Skeletal muscle satellite cell (primary cell): Measurements from ENCODE around the gene SPNS2.
A peak's percentile ranks its signal among the peaks of the same experiment; 100 is the strongest.

Experiments used
- H3K27me3 ChIP-seq: 2 replicates; pipeline ENCODE4 v1.7.0; 2013; ENCODE audit warnings: low read length; ENCODE audit not compliant: control insufficient read depth, insufficient read depth
- H3K36me3 ChIP-seq: 2 replicates; pipeline ENCODE4 v1.7.0; 2013; ENCODE audit warnings: mild to moderate bottlenecking, control low read depth, low read length; ENCODE audit not compliant: insufficient read depth
- H3K4me1 ChIP-seq: 2 replicates; pipeline ENCODE4 v1.7.0; 2013; ENCODE audit warnings: low read length; ENCODE audit not compliant: control insufficient read depth, insufficient read depth
- H3K4me2 ChIP-seq: 2 replicates; pipeline ENCODE4 v1.7.0; 2013; ENCODE audit warnings: mild to moderate bottlenecking, low read length
- H3K4me3 ChIP-seq: 2 replicates; pipeline ENCODE4 v1.7.0; 2013; ENCODE audit warnings: low read length
- H3K9ac ChIP-seq: 2 replicates; pipeline ENCODE4 v1.7.0; 2013; ENCODE audit warnings: mild to moderate bottlenecking, low read depth, low read length, moderate library complexity
- H3K9me3 ChIP-seq: replicated peaks from 2 replicates; pipeline ENCODE4 v1.7.0; 2013; ENCODE audit warnings: mild to moderate bottlenecking, control low read depth, low read length

The SPNS2 gene

DNA sequence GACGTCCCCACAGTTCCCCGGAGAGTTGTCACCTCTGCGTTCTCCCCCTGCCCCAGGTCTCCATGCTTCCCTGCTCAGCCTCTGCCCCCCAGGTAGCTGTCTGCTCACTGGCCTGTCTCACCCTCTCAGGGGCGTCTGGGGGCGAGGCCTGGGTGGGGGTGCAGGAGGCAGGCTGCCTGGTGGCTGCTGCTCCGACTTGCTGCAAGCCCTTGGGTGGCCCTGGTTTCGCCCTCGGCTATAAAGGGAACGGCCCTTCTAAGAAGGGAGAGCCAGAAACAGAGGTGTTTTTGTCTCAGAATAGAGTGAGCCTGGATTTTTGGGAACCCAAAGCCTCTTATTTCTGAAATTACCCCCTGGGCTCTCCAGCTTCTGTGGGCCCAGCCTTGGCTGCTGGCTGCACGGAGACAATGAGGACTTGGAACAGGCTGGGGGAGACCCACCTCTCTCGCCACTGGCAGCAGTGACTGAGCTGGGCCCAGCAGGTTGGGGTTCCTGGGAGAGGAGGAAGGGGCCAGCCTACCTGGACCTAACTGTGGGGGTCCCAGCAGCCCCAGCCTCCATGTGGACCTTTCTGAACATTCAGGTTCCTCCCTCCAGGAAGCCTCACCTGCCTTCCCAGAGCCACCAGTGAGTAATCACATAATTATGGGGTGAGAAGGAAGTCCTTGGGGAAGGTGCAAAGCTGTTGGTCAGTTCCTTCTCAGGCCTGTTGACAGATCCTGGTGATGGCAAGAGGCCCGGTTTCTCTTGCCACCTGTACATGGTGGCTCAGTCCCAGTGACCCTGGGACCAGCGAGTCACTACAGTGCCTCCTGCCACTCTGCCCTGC is 15.5 kb upstream of the SPNS2 start:
- Histone ChIP-seq H3K4me2 (no peak overlapping the region), H3K9ac (no peak overlapping the region), H3K9me3 (no peaks in the 10 kb centered on the region), H3K36me3 (no peaks in the 10 kb centered on the region), H3K27me3 (peaks cover 47% of the 10 kb centered on the region), H3K4me3 (no peak overlapping the region), H3K4me1 (no peaks in the 10 kb centered on the region)

GRCh38 chr17:4485676-4486646 is 12.7 kb upstream of the SPNS2 start:
- Histone ChIP-seq H3K4me1 (no peaks in the 10 kb centered on the region), H3K36me3 (no peaks in the 10 kb centered on the region), H3K9ac (no peak overlapping the region), H3K27me3 (peaks cover 44% of the 10 kb centered on the region), H3K4me3 (no peak overlapping the region), H3K4me2 (no peak overlapping the region), H3K9me3 (no peaks in the 10 kb centered on the region)

GRCh38 chr17:4487296-4487695 is 11.4 kb upstream of the SPNS2 start:
- Histone ChIP-seq H3K36me3 (no peaks in the 10 kb centered on the region), H3K9me3 (no peaks in the 10 kb centered on the region), H3K4me2 (no peak overlapping the region), H3K4me3 (no peak overlapping the region), H3K9ac (no peak overlapping the region), H3K4me1 (no peaks in the 10 kb centered on the region), H3K27me3 (peaks cover 37% of the 10 kb centered on the region)

DNA sequence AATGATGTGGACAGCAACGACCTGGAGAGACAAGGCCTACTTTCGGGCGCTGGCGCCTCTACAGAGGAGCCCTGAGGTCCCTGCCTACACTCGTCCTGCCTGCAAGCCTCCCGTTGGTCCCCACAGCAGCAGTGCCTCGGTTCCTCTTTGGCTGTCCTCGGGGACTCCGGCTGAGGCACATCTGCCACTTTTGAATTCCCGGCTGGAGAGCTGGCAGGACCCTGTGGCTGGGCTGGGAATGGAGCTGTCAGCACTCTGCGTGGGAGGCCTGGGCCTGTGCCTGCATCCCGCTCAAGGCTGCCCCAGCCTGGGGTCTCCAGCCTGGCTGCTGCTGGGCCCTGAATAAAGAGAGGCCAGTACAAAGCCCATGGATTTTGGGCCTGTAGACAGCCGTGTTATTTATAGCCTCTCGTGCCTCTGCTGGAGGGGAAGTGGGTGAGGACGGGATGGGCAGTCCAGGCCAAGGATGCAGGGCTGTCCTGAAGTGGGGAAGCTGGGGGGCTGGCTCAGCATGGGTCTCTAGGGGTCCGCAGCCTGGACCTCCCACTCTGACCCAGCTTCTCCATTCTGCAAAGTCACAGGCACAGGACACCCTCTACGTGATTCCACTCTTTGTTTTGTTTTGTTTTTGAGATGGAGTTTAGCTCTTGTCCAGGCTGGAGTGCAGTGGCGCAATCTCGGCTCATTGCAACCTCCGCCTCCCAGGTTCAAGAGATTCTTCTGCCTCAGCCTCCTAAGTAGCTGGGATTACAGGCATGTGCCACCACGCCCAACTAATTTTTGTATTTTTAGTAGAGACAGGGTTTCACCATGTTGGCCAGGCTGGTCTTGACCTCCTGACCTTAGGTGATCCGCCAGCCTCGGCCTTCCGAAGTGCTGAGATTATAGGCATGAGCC is 10.6 kb upstream of the SPNS2 start:
- Histone ChIP-seq H3K4me2 (no peak overlapping the region), H3K4me3 (no peak overlapping the region), H3K9ac (no peak overlapping the region), H3K27me3 (peaks cover 30% of the 10 kb centered on the region), H3K36me3 (no peaks in the 10 kb centered on the region), H3K9me3 (no peaks in the 10 kb centered on the region), H3K4me1 (no peaks in the 10 kb centered on the region)

DNA sequence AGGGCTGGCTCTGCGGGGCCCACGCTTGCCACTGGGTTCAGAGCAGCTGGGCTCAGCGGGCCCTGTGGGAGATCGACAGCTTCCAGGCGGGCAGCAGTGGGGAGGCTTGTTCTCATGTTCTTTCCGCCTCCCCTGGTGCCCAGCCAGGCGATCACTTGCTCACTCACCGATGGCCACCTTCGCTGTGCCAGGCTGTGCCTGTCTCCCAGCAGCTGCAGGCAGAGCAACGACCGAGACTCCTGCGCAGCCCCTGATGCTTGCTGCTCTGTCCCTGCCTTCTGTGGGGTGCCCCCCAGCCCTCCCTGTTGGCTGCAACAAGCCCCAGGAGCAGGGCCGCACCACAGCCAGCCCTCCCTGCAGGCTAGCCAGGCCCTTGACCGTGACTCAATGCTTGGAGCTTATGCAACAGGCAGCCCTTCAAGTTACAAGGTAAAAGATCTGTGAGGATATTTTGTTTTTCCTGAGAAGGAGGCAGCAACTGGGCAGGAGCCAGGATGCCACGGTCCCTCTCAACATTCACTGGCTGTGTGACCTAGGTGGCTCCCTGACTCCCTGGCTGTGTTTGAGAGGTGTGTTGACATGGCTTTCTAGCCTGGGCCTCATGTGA is 9.6 kb upstream of the SPNS2 start:
- no peak overlapping the region for H3K4me3 ChIP-seq
- no peak overlapping the region for H3K9ac ChIP-seq
- H3K4me1 ChIP-seq: no peaks in the 10 kb centered on the region

DNA sequence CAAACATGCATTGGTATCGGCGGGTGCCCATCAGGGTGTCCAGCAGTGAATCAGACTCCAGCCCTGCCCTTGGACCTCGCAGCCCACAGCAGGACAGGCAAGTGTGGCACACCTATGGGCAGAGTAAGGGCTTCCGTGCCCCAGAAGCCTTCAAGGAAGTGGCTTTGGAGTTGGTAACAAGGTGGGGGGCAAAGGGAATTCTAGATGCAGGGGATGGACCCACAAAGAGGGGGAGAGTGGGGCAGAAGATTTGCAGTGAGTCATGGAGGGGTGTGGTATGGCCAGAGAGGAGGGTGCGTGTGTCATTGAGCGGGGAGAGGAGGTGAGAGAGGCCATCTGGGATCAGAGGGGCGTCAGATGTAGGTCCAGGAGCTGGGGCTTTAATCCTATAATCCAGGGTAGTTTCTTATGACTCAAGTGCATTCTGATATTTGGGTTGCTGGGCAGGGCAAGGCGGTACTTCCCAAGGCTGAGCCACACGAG is 8.5 kb upstream of the SPNS2 start:
- Histone ChIP-seq H3K4me2 (no peak overlapping the region), H3K4me1 (no peaks in the 10 kb centered on the region), H3K27me3 (peaks cover 23% of the 10 kb centered on the region), H3K4me3 (no peak overlapping the region), H3K9ac (no peak overlapping the region), H3K36me3 (no peaks in the 10 kb centered on the region), H3K9me3 (no peaks in the 10 kb centered on the region)

More for the DNA sequence above, 9.6 kb upstream of the SPNS2 start:
- Histone ChIP-seq H3K4me2 (no peak overlapping the region), H3K9me3 (no peaks in the 10 kb centered on the region), H3K36me3 (no peaks in the 10 kb centered on the region), H3K27me3 (peaks cover 20% of the 10 kb centered on the region)

DNA sequence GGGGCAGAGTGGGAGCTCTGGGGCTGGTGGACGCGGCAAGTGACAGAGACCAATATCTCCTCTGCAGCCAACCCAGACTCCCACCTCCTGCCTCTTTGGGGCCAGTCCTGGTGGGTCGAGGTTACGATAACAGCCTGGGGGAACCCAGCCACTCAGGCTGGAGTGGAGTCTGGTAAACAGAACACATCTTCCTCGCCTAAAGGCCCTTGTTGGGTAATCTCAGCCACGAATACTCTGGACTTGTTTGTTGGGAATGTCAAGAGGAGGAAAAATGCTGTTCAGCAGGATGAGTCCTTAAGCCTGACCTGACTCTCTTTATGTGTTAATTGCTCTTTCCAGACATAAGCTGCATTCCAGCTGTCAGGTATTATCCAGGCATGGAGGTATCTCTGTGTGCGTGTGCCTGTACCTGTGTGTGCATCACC is 8.0 kb upstream of the SPNS2 start:
- Histone ChIP-seq H3K4me2 (no peak overlapping the region), H3K36me3 (no peaks in the 10 kb centered on the region), H3K9me3 (no peaks in the 10 kb centered on the region), H3K27me3 (peaks cover 24% of the 10 kb centered on the region), H3K4me3 (no peak overlapping the region), H3K9ac (no peak overlapping the region), H3K4me1 (no peaks in the 10 kb centered on the region)

- Histone ChIP-seq H3K9me3 (no peaks in the 10 kb centered on the region), H3K36me3 (no peaks in the 10 kb centered on the region), H3K4me3 (no peak overlapping the region), H3K4me1 (peaks cover 12% of the 10 kb centered on the region), H3K4me2 (no peak overlapping the region), H3K9ac (no peak overlapping the region), H3K27me3 (peaks cover 38% of the 10 kb centered on the region)
Observed at GRCh38 chr17:4492721-4493561, 5.7 kb upstream of the SPNS2 start.

- peaks cover 59% of the 10 kb centered on the region for H3K27me3 ChIP-seq
- H3K36me3 ChIP-seq: no peaks in the 10 kb centered on the region
- H3K4me1 ChIP-seq: peaks cover 17% of the 10 kb centered on the region
- H3K4me3 ChIP-seq: no peak overlapping the region
- peak overlapping the region; percentile 46 for H3K4me2 ChIP-seq
- no peak overlapping the region for H3K9ac ChIP-seq
- H3K9me3 ChIP-seq: no peaks in the 10 kb centered on the region
Observed at GRCh38 chr17:4497101-4497824, 1.4 kb upstream of the SPNS2 start.
